Inferior parietal cortex (tissue), 1 donor: Measurements from ENCODE around the gene MYO16.

Experiments used
- DNase-seq: peaks from one replicate; pipeline ENCODE4 v3.0.0-alpha.2; 2016; ENCODE audit errors: extremely low spot score

The MYO16 gene

DNA sequence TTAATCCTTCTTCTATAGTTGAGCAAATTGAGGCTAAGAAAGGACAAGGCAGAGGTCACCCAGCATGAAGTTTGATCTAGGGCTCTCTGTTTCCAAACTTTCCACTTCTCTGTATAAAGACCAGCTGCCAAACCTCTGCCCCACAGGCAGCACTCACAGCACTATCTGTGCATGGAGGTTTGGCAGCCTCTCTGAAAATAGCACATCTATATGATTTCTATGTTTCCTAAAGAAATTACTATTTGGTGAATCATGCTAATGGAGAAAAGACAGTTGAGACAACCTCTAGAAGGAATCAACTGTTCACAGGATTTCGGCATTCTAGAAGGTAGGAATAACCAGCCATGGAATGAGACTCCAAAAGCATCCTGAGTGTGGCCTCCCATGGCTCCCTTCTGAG, 602.5 kb downstream of the MYO16 start:
- no peak for DNase-seq

GRCh38 chr13:109233293-109233692, 603.9 kb downstream of the MYO16 start:
- no peak for DNase-seq

GRCh38 chr13:109235901-109236300, 606.5 kb downstream of the MYO16 start:
- no peak for DNase-seq

- no peak for DNase-seq
Measured at GRCh38 chr13:109241160-109241559, 611.7 kb downstream of the MYO16 start.

- DNase-seq: peak; percentile 56
Measured at GRCh38 chr13:109243311-109243951, 614.0 kb downstream of the MYO16 start.

- DNase-seq: no peak
Measured at GRCh38 chr13:109244566-109244965, 615.2 kb downstream of the MYO16 start.

GRCh38 chr13:109246001-109246400, 616.6 kb downstream of the MYO16 start:
- DNase-seq: no peak

- no peak for DNase-seq
Measured at GRCh38 chr13:109249780-109250528, 620.5 kb downstream of the MYO16 start.

GRCh38 chr13:109251956-109252355, 622.5 kb downstream of the MYO16 start:
- DNase-seq: no peak

GRCh38 chr13:109253316-109253715, 623.9 kb downstream of the MYO16 start:
- no peak for DNase-seq

GRCh38 chr13:109254274-109254673, 624.9 kb downstream of the MYO16 start:
- no peak for DNase-seq

DNA sequence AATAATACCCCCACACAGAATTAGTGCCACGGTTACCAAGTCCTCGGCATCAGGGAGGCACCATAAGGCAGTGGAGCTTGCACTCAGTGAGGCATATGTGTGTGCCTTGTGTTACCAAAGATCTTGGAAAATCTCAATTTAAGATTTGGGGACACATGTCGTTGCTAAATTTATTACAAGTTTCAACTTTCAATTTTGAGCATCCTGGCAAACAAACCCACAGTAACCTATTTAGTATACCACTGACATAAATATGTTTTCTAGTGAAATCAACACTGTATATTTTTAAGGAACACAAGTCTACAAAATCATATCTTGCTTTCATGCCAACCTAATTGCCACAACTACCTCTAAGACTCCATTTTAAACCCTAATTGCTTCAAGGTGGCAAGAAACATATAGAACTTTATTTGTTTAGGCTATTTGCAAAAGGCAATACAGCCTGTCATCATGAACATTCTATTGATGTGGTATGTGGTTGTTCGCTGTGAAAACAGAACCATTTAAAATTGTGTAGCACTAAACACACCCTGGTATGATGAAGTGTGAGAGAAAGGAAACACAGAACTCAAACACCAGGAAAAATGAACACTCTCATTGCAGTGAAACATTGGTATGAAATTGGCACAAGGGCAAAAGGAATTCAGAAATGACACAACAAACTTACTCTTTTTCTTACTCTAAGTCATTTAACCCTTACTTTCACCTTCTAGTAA, 625.9 kb downstream of the MYO16 start:
- no peak for DNase-seq

DNA sequence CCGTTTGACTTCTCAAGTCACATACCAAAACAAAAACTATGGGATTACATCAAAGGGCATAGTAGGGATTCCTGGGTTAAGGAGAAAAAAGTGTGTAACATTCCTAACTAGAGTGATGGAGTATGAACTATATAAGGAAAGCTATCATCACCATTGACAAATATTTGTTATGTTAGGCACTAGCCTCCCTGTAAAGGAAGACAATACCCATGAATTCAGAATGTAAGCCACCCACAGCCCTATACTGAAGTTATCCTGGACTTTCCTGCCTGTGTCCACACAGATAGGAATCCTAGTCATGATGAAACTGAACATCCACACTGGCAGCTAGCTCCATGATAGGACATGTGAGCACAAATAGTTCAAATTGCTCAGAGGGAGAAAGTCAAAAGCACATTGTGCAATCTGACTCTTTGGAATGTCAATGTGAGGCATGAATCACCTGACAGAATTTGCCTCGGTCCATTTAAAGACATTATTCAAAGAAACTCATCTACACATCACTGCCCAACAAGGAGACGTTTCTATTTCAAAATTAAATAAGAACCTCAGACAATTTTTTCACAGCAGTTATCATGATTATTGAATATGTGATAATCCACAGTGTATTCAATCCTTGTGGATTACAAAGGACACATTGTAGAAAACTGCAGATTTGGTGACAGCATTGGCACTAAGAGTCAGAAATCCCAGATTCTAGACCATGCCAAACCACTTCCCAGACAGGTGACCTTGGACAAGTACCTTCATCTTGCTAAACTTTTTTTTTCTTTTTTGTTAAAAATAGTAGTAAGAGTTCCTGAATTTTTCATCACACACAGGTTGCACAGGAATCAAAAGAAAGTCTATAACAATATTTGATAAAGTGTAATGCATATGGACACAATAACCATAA, 627.7 kb downstream of the MYO16 start:
- DNase-seq: no peak
